ENCODE data around the gene AKNA. TPM values are rescaled to one million over a fixed set of nuclear protein-coding genes. Genes with fewer than 3 reads are reported as not detected.

The AKNA gene
- total RNA-seq, 3 donors from 2014 or later = 20.1 to 52.0 (median 35.7) TPM

GRCh38 chr9:114383521-114384231 lies 4.1 kb downstream of the AKNA start:
- H3K36me3 ChIP-seq = no peaks in the 10 kb centered on the region
- H3K27ac ChIP-seq = peak overlapping the region; percentile 87 to 90
- intact Hi-C loops (cut with DNase I; ENCODE audit: low total_unique reads) = no loop called here
- no peak for DNase-seq (ENCODE audit: low spot score in 2 of 2)
- TF ChIP-seq POLR2A (IDR thresholded peaks at IDR 0.05) = no peak
- peak in 2 of 3 donors; percentile 8 to 20 for TF ChIP-seq POLR2AphosphoS5 (IDR thresholded peaks at IDR 0.05)
- peak overlapping the region in 1 of 3 donors; percentile 38 for H3K4me3 ChIP-seq
- no peaks in the 10 kb centered on the region for H3K27me3 ChIP-seq
- peaks cover 7 to 8% of the 10 kb centered on the region in 2 donors for H3K4me1 ChIP-seq
- no peaks in the 10 kb centered on the region for H3K9me3 ChIP-seq

GRCh38 chr9:114382699-114383520 lies 4.9 kb downstream of the AKNA start:
- Histone ChIP-seq H3K4me1 (peaks cover under 1 to 7% of the 10 kb centered on the region in 2 donors), H3K27ac (peak overlapping the region; percentile 87 to 90), H3K9me3 (no peaks in the 10 kb centered on the region), H3K27me3 (no peaks in the 10 kb centered on the region), H3K4me3 (peak overlapping the region in 1 of 3 donors; percentile 38), H3K36me3 (no peaks in the 10 kb centered on the region)
- no peak for DNase-seq (ENCODE audit: low spot score in 2 of 2)
- no peak for TF ChIP-seq POLR2AphosphoS5 (IDR thresholded peaks at IDR 0.05)
- TF ChIP-seq POLR2A (IDR thresholded peaks at IDR 0.05) = no peak
- no peak for TF ChIP-seq CTCF (IDR thresholded peaks at IDR 0.05)
- intact Hi-C loops (cut with DNase I; ENCODE audit: low total_unique reads) = no loop called here

- no peaks in the 10 kb centered on the region for H3K4me1 ChIP-seq
- intact Hi-C loops (cut with DNase I; ENCODE audit: low total_unique reads) = no loop called here
- no peak for TF ChIP-seq POLR2A (IDR thresholded peaks at IDR 0.05)
- no peak for TF ChIP-seq POLR2AphosphoS5 (IDR thresholded peaks at IDR 0.05)
- no peak for TF ChIP-seq CTCF (IDR thresholded peaks at IDR 0.05)
- H3K36me3 ChIP-seq = no peaks in the 10 kb centered on the region
- H3K27ac ChIP-seq = no peak overlapping the region
- no peaks in the 10 kb centered on the region for H3K9me3 ChIP-seq
- no peak for DNase-seq (ENCODE audit: low spot score in 2 of 2)
- no peak overlapping the region for H3K4me3 ChIP-seq
- H3K27me3 ChIP-seq = no peaks in the 10 kb centered on the region
Observed at GRCh38 chr9:114378883-114379282, 8.9 kb downstream of the AKNA start.

GRCh38 chr9:114378016-114378415 lies 9.8 kb downstream of the AKNA start:
- H3K4me1 ChIP-seq = no peaks in the 10 kb centered on the region
- H3K36me3 ChIP-seq = no peaks in the 10 kb centered on the region
- no peak overlapping the region for H3K27ac ChIP-seq
- TF ChIP-seq CTCF (IDR thresholded peaks at IDR 0.05) (no peak), POLR2AphosphoS5 (IDR thresholded peaks at IDR 0.05) (no peak), POLR2A (IDR thresholded peaks at IDR 0.05) (no peak)
- no peak for DNase-seq (ENCODE audit: low spot score in 2 of 2)
- no peaks in the 10 kb centered on the region for H3K9me3 ChIP-seq
- H3K27me3 ChIP-seq = no peaks in the 10 kb centered on the region
- no peak overlapping the region for H3K4me3 ChIP-seq
- intact Hi-C loops (cut with DNase I; ENCODE audit: low total_unique reads) = no loop called here

GRCh38 chr9:114376586-114377445 lies 11.0 kb downstream of the AKNA start:
- H3K4me3 ChIP-seq = no peak overlapping the region

More at GRCh38 chr9:114376586-114377445, 11.0 kb downstream of the AKNA start:
- no peak overlapping the region for H3K27ac ChIP-seq
- TF ChIP-seq POLR2A (IDR thresholded peaks at IDR 0.05) (no peak), POLR2AphosphoS5 (IDR thresholded peaks at IDR 0.05) (no peak), CTCF (IDR thresholded peaks at IDR 0.05) (no peak)
- peaks cover 0 to 10% of the 10 kb centered on the region in 2 donors for H3K4me1 ChIP-seq
- H3K9me3 ChIP-seq = no peaks in the 10 kb centered on the region
- no peaks in the 10 kb centered on the region for H3K36me3 ChIP-seq
- no peak for DNase-seq (ENCODE audit: low spot score in 2 of 2)
- H3K27me3 ChIP-seq = no peaks in the 10 kb centered on the region
- intact Hi-C loops (cut with DNase I; ENCODE audit: low total_unique reads) = no loop called here
